Hepatocyte (in vitro differentiated cells): ENCODE data around the gene GNG13. TPM values are rescaled to one million over a fixed set of nuclear protein-coding genes. Genes with fewer than 3 reads are reported as not detected.

Experiments
- DNase-seq: peaks from one replicate; pipeline ENCODE4 v3.0.0-alpha.2; 2016; ENCODE audit warnings: low spot score
- H2AFZ ChIP-seq: fragments of 200-600 bp; sonication (generic); 2 replicates; pipeline ENCODE4 v1.6.0; 2016; ENCODE audit warnings: antibody characterized with exemption, mild to moderate bottlenecking
- H3K27ac ChIP-seq: fragments of 200-600 bp; sonication (generic); 2 replicates; pipeline ENCODE4 v1.5.1; 2016; ENCODE audit warnings: mild to moderate bottlenecking
- H3K27me3 ChIP-seq: fragments of 200-600 bp; sonication (generic); 2 replicates; pipeline ENCODE4 v1.6.1; 2016
- H3K36me3 ChIP-seq: fragments of 200-600 bp; sonication (generic); replicated peaks from 2 replicates; pipeline ENCODE4 v1.5.1; 2016; ENCODE audit warnings: low read depth; ENCODE audit not compliant: insufficient read depth
- H3K4me1 ChIP-seq: fragments of 200-600 bp; sonication (generic); 2 replicates; pipeline ENCODE4 v1.5.1; 2016; ENCODE audit warnings: mild to moderate bottlenecking, moderate library complexity; ENCODE audit not compliant: insufficient read depth
- H3K4me2 ChIP-seq: fragments of 200-600 bp; sonication (generic); 2 replicates; pipeline ENCODE4 v1.6.0; 2016
- H3K4me3 ChIP-seq: fragments of 200-600 bp; sonication (generic); 2 replicates; pipeline ENCODE4 v1.5.1; 2016; ENCODE audit warnings: mild to moderate bottlenecking
- H3K79me2 ChIP-seq: fragments of 200-600 bp; sonication (generic); 2 replicates; pipeline ENCODE4 v1.6.0; 2017; ENCODE audit warnings: mild to moderate bottlenecking
- H3K9me2 ChIP-seq: fragments of 200-600 bp; sonication (generic); replicated peaks from 2 replicates; pipeline ENCODE4 v1.6.0; 2017; ENCODE audit warnings: mild to moderate bottlenecking; ENCODE audit not compliant: insufficient read depth
- H3K9me3 ChIP-seq: fragments of 200-600 bp; sonication (generic); 2 replicates; pipeline ENCODE4 v1.5.1; 2016; ENCODE audit warnings: low read depth, mild to moderate bottlenecking
- H4K20me1 ChIP-seq: fragments of 200-600 bp; sonication (generic); 2 replicates; pipeline ENCODE4 v1.6.0; 2016; ENCODE audit warnings: mild to moderate bottlenecking; ENCODE audit not compliant: insufficient read depth, poor library complexity, severe bottlenecking
- EZH2 ChIP-seq: fragments of 200-600 bp; sonication (generic); IDR thresholded peaks from 2 replicates; pipeline ENCODE4 v1.6.1; 2016; ENCODE audit warnings: antibody characterized with exemption, mild to moderate bottlenecking, borderline replicate concordance
- EZH2phosphoT487 ChIP-seq: fragments of 200-600 bp; sonication (generic); IDR thresholded peaks from one replicate; pipeline ENCODE4 v1.6.1; 2018; ENCODE audit warnings: antibody characterized with exemption, mild to moderate bottlenecking, low read depth, moderate library complexity; ENCODE audit not compliant: unreplicated experiment, severe bottlenecking
- WGBS: methylation state at CpG from one replicate; pipeline ENCODE4 v1.1.6; 2016; ENCODE audit warnings: low lambda C conversion rate; ENCODE audit errors: missing lambda C conversion rate; 5-methylcytosine and 5-hydroxymethylcytosine counted together
- polyA plus RNA-seq: library from polyadenylated mRNA; unstranded; fragments of >200 nt; fragmentation: Nextera tagmentation; extraction: Ambion mirVana; gene quantifications from 2 replicates; pipeline ENCODE4 v1.2.1, GENCODE V29; 2016
- total RNA-seq: library from RNA; depleted of rRNA; stranded (reverse); fragments of >200 nt; gene quantifications from 2 replicates; pipeline ENCODE4 v1.2.3, GENCODE V29; 2014
- TF ChIP-seq, protein P1 (sequence below): fragments of 200-600 bp; sonication (generic); IDR thresholded peaks from 2 replicates; pipeline ENCODE4 v1.5.1; 2016; ENCODE audit warnings: antibody characterized with exemption, mild to moderate bottlenecking; ENCODE audit not compliant: poor library complexity

The GNG13 gene
- total and polyA plus RNA-seq, 2 experiments from 2014 or later, result not detected

DNA sequence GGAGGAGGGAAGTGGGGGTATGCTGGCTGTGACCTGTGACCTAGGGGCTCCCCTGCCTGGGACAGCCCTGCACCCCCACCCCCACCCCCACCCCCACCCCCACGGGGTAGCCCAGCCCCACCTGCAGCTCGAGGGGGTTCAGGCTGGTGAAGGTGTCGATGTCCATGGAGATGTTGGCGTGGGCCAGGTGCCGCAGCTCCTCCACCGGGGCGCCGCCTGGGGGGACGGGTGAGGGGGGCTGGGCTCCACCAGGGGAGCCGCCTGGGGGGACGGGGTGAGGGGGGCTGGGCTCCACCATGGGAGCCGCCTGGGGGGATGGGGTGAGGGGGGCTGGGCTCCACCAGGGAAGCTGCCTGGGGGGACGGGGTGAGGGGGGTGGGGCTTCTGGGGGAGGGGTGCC is 30.1 kb downstream of the GNG13 start:
- TF ChIP-seq EZH2phosphoT487, result no peak
- TF ChIP-seq EZH2, result no peak
- TF ChIP-seq, protein P1, sequence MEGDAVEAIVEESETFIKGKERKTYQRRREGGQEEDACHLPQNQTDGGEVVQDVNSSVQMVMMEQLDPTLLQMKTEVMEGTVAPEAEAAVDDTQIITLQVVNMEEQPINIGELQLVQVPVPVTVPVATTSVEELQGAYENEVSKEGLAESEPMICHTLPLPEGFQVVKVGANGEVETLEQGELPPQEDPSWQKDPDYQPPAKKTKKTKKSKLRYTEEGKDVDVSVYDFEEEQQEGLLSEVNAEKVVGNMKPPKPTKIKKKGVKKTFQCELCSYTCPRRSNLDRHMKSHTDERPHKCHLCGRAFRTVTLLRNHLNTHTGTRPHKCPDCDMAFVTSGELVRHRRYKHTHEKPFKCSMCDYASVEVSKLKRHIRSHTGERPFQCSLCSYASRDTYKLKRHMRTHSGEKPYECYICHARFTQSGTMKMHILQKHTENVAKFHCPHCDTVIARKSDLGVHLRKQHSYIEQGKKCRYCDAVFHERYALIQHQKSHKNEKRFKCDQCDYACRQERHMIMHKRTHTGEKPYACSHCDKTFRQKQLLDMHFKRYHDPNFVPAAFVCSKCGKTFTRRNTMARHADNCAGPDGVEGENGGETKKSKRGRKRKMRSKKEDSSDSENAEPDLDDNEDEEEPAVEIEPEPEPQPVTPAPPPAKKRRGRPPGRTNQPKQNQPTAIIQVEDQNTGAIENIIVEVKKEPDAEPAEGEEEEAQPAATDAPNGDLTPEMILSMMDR, result no peak
- no peak overlapping the region for H2AFZ ChIP-seq
- H3K4me3 ChIP-seq, result no peak overlapping the region
- H3K27me3 ChIP-seq, result no peaks in the 10 kb centered on the region
- H3K79me2 ChIP-seq, result no peaks in the 10 kb centered on the region
- H3K9me3 ChIP-seq, result no peaks in the 10 kb centered on the region
- no peaks in the 10 kb centered on the region for H4K20me1 ChIP-seq
- DNase-seq, result no peak
- H3K4me1 ChIP-seq, result no peaks in the 10 kb centered on the region
- 100% methylated on average over 1 of the region's 13 CpGs for WGBS
- H3K36me3 ChIP-seq, result no peaks in the 10 kb centered on the region
- no peak overlapping the region for H3K27ac ChIP-seq
- H3K4me2 ChIP-seq, result no peak overlapping the region
- no peaks in the 10 kb centered on the region for H3K9me2 ChIP-seq

DNA sequence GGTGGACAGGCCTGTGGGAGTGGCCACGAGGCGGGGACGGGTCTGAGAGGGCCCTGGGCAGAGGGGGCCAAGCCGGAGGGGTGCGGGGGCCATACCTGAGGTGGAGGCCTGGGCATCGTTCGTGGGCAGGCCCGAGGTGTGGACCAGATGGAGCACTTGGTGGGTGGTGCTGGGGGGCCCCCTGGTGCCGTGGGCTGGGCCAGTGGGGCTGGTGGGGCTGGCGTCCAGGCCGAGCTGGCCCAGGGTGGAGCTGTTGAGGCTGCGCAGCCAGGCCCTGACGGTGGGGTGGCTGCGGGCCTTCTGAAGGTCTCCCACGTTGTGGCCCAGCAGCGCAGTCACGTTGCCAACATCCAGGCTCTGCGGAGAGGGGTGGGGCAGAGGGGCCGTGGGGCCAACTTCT is 30.6 kb downstream of the GNG13 start:
- H3K27me3 ChIP-seq, result no peaks in the 10 kb centered on the region

DNA sequence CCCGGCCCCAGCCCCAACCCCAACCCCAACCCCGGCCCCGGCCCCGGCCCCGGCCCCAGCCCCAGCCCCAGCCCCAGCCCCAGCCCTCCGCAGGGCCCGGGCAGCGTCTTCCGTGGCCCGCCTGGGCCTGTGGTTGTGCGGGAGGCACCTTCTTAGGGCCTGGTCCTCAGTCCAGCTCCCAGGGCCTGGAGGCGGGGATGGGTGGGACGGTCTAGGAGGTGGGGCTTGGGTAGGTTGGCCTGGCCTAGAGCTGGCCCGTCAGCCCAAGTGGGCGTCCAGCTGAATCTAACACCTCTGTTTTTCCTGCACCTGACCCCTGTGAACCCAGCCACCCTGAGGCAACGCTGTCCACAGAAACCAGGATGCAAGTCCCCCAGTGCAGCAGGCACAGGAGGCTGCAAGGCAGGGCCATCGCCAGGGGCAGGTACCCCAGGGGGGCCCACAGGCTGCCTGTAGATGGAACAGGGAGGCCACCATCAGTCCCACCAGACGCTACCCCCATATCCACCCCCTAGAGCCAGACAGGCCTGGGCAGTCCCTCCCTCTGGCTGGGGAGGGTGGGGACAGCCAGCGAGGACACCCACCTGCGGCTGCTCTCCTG is 31.2 kb downstream of the GNG13 start:
- 93% methylated on average over 5 of the region's 20 CpGs for WGBS
- no peak for DNase-seq
- H3K9me2 ChIP-seq, result no peaks in the 10 kb centered on the region
- no peak overlapping the region for H3K4me3 ChIP-seq
- H3K4me2 ChIP-seq, result no peak overlapping the region
- TF ChIP-seq EZH2, result no peak
- TF ChIP-seq EZH2phosphoT487, result no peak
- TF ChIP-seq, protein P1, result no peak
- H3K36me3 ChIP-seq, result no peaks in the 10 kb centered on the region
- no peaks in the 10 kb centered on the region for H3K9me3 ChIP-seq
- no peaks in the 10 kb centered on the region for H3K4me1 ChIP-seq
- no peaks in the 10 kb centered on the region for H3K27me3 ChIP-seq
- H3K79me2 ChIP-seq, result no peaks in the 10 kb centered on the region
- H2AFZ ChIP-seq, result no peak overlapping the region
- H4K20me1 ChIP-seq, result no peaks in the 10 kb centered on the region
- no peak overlapping the region for H3K27ac ChIP-seq

More for the DNA sequence above, 30.6 kb downstream of the GNG13 start:
- H3K4me2 ChIP-seq, result no peak overlapping the region
- H2AFZ ChIP-seq, result no peak overlapping the region
- no peaks in the 10 kb centered on the region for H3K79me2 ChIP-seq
- H3K36me3 ChIP-seq, result no peaks in the 10 kb centered on the region
- WGBS, result 83% methylated on average over 13 of the region's 19 CpGs
- no peak for DNase-seq
- H3K9me3 ChIP-seq, result no peaks in the 10 kb centered on the region
- H3K4me1 ChIP-seq, result no peaks in the 10 kb centered on the region
- no peak overlapping the region for H3K27ac ChIP-seq
- no peak overlapping the region for H3K4me3 ChIP-seq
- H4K20me1 ChIP-seq, result no peaks in the 10 kb centered on the region
- TF ChIP-seq EZH2 (no peak), EZH2phosphoT487 (no peak)
- TF ChIP-seq, protein P1, result no peak
- H3K9me2 ChIP-seq, result no peaks in the 10 kb centered on the region

DNA sequence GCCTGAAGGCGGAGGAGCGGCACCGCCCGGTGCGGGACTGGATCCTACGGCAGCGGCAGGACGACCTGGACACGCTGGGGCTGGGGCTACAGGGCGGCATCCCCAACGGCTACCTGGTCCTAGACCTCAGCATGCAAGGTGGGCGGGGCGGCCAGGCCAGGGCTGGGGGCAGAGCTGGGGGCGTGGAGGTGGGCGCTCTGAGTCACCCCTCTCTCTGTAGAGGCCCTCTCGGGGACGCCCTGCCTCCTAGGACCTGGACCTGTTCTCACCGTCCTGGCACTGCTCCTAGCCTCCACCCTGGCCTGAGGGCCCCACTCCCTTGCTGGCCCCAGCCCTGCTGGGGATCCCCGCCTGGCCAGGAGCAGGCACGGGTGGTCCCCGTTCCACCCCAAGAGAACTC is 32.1 kb downstream of the GNG13 start:
- H4K20me1 ChIP-seq, result no peaks in the 10 kb centered on the region

More for the DNA sequence above, 32.1 kb downstream of the GNG13 start:
- H2AFZ ChIP-seq, result no peak overlapping the region
- H3K9me3 ChIP-seq, result no peaks in the 10 kb centered on the region
- TF ChIP-seq EZH2, result no peak
- TF ChIP-seq, protein P1, result no peak
- no peak for TF ChIP-seq EZH2phosphoT487
- no peaks in the 10 kb centered on the region for H3K9me2 ChIP-seq
- no peaks in the 10 kb centered on the region for H3K79me2 ChIP-seq
- H3K4me2 ChIP-seq, result no peak overlapping the region
- H3K4me3 ChIP-seq, result no peak overlapping the region
- H3K27ac ChIP-seq, result no peak overlapping the region
- 88% methylated on average over 21 of the region's 21 CpGs for WGBS
- no peaks in the 10 kb centered on the region for H3K27me3 ChIP-seq
- H3K36me3 ChIP-seq, result no peaks in the 10 kb centered on the region
- no peaks in the 10 kb centered on the region for H3K4me1 ChIP-seq
- no peak for DNase-seq
